Right atrium auricular region (tissue), 2 donors: ENCODE measurements around the gene RIPOR3. TPM values are rescaled to one million over a fixed set of nuclear protein-coding genes. Genes with fewer than 3 reads are reported as not detected.
A peak's percentile ranks its signal among the peaks of the same experiment; 100 is the strongest.
"Not testable (repeated sequence)": the region's sequence is repeated elsewhere in the genome, so short reads cannot be mapped to it uniquely, and the experiment has no call there.

Experiments used
- DNase-seq: peaks from one replicate; pipeline ENCODE4 v3.0.0-alpha.2; 2019; ENCODE audit warnings: low spot score
- H3K27ac ChIP-seq, 2 donors: fragments of 200-600 bp; sonication (generic); 1 replicate in 1 of 2; 2 replicates in 1 of 2; pipeline ENCODE4 v1.5.1; 2016 to 2019
- H3K27me3 ChIP-seq, 2 donors: fragments of 200-600 bp; sonication (generic); one replicate each; pipeline versions ENCODE4 v1.5.1 to v1.6.0; 2017 to 2019
- H3K36me3 ChIP-seq: fragments of 200-600 bp; sonication (generic); one replicate; pipeline ENCODE4 v1.5.1; 2016
- H3K4me1 ChIP-seq, 2 donors: fragments of 200-600 bp; sonication (generic); one replicate each; pipeline versions ENCODE4 v1.5.1 to v1.6.0; 2017 to 2019
- H3K4me3 ChIP-seq, 2 donors: fragments of 200-600 bp; sonication (generic); 1 replicate in 1 of 2; 2 replicates in 1 of 2; pipeline ENCODE4 v1.5.1; 2017 to 2019; ENCODE audit warnings: mild to moderate bottlenecking in 1 of 2, moderate library complexity in 1 of 2
- H3K9me3 ChIP-seq, 2 donors: fragments of 200-600 bp; sonication (generic); one replicate each; pipeline ENCODE4 v1.5.1; 2019
- total RNA-seq, 2 donors: library from RNA; depleted of rRNA; stranded (reverse); fragments of >200 nt; gene quantifications; one replicate each; pipeline ENCODE4 v1.1.0, GENCODE V29; 2016
- TF ChIP-seq, protein P1 (sequence below), 2 donors: fragments of 200-600 bp; sonication (generic); IDR thresholded peaks; one replicate each; pipeline ENCODE4 v1.5.1; 2019; ENCODE audit warnings: antibody characterized with exemption in 2 of 2

RIPOR3 gene
- total RNA-seq, 2 donors from 2014 or later, result 2.9 to 4.7 TPM

DNA sequence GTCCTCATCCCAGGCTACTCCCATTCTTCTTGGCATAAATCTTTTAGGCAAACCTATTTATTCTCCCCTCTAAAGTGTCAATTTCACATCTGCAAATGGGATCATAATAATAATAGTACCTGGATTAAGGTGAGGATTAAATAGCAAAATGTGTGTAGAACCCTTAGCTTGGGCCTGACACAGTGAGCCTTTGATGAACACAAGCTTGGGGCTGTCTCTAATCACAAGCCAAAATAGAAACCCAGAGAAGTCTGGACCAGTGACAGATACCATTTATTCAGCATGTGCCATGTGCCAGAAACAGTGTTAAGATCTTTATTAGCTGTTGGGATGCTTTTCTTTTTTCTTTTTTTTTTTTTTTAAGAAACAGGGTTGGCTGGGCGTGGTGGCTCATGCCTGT lies 25.2 kb upstream of the RIPOR3 start:
- no peaks in the 10 kb centered on the region for H3K9me3 ChIP-seq
- no peak overlapping the region for H3K27ac ChIP-seq
- no peak overlapping the region for H3K4me3 ChIP-seq
- no peak for DNase-seq
- H3K36me3 ChIP-seq, result no peaks in the 10 kb centered on the region
- H3K4me1 ChIP-seq, result peaks cover 0 to 8% of the 10 kb centered on the region in 2 donors
- TF ChIP-seq, protein P1, sequence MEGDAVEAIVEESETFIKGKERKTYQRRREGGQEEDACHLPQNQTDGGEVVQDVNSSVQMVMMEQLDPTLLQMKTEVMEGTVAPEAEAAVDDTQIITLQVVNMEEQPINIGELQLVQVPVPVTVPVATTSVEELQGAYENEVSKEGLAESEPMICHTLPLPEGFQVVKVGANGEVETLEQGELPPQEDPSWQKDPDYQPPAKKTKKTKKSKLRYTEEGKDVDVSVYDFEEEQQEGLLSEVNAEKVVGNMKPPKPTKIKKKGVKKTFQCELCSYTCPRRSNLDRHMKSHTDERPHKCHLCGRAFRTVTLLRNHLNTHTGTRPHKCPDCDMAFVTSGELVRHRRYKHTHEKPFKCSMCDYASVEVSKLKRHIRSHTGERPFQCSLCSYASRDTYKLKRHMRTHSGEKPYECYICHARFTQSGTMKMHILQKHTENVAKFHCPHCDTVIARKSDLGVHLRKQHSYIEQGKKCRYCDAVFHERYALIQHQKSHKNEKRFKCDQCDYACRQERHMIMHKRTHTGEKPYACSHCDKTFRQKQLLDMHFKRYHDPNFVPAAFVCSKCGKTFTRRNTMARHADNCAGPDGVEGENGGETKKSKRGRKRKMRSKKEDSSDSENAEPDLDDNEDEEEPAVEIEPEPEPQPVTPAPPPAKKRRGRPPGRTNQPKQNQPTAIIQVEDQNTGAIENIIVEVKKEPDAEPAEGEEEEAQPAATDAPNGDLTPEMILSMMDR (IDR thresholded peaks at IDR 0.05), result no peak
- no peaks in the 10 kb centered on the region for H3K27me3 ChIP-seq

DNA sequence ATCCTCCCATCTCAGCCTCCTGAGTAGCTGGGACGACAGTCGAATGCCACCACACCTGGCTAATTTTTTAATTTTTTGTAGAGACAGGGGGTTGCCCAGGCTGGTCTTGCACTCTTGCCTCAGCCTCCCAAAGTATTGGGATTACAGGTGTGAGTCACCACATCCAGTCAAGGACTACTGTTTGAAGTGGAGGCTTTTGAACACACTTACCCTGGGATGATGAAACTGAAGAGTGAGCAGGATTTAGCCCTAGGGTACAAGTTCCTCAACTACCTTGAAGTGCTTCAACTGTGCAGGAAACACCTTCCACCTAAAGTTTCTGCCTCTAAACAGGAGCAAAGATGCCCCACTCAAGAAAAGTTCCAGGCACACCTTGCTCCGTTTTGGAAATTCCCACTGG lies 24.4 kb upstream of the RIPOR3 start:
- Histone ChIP-seq H3K4me1 (peaks cover 0 to 8% of the 10 kb centered on the region in 2 donors), H3K9me3 (no peaks in the 10 kb centered on the region), H3K27ac (no peak overlapping the region), H3K36me3 (no peaks in the 10 kb centered on the region), H3K27me3 (no peaks in the 10 kb centered on the region), H3K4me3 (no peak overlapping the region)
- TF ChIP-seq, protein P1 (IDR thresholded peaks at IDR 0.05), result no peak
- no peak for DNase-seq

- not testable (repeated sequence) for H3K27me3 ChIP-seq, H3K36me3 ChIP-seq, H3K9me3 ChIP-seq, DNase-seq, H3K4me3 ChIP-seq, H3K27ac ChIP-seq, H3K4me1 ChIP-seq
Measured at GRCh38 chr20:50714426-50714825, 23.1 kb upstream of the RIPOR3 start.

GRCh38 chr20:50713657-50714101 lies 22.3 kb upstream of the RIPOR3 start:
- Histone ChIP-seq H3K4me3 (no peak overlapping the region), H3K27me3 (no peaks in the 10 kb centered on the region), H3K9me3 (no peaks in the 10 kb centered on the region), H3K36me3 (no peaks in the 10 kb centered on the region), H3K4me1 (peaks cover 0 to 8% of the 10 kb centered on the region in 2 donors), H3K27ac (no peak overlapping the region)
- TF ChIP-seq, protein P1 (IDR thresholded peaks at IDR 0.05), result peak; percentile 17 to 58
- no peak for DNase-seq

- Histone ChIP-seq H3K4me1 (peaks cover 0 to 8% of the 10 kb centered on the region in 2 donors), H3K27ac (no peak overlapping the region), H3K9me3 (no peaks in the 10 kb centered on the region), H3K27me3 (no peaks in the 10 kb centered on the region), H3K36me3 (no peaks in the 10 kb centered on the region), H3K4me3 (no peak overlapping the region)
- no peak for DNase-seq
- TF ChIP-seq, protein P1 (IDR thresholded peaks at IDR 0.05), result no peak
Measured at GRCh38 chr20:50712771-50713656, 21.7 kb upstream of the RIPOR3 start.

DNA sequence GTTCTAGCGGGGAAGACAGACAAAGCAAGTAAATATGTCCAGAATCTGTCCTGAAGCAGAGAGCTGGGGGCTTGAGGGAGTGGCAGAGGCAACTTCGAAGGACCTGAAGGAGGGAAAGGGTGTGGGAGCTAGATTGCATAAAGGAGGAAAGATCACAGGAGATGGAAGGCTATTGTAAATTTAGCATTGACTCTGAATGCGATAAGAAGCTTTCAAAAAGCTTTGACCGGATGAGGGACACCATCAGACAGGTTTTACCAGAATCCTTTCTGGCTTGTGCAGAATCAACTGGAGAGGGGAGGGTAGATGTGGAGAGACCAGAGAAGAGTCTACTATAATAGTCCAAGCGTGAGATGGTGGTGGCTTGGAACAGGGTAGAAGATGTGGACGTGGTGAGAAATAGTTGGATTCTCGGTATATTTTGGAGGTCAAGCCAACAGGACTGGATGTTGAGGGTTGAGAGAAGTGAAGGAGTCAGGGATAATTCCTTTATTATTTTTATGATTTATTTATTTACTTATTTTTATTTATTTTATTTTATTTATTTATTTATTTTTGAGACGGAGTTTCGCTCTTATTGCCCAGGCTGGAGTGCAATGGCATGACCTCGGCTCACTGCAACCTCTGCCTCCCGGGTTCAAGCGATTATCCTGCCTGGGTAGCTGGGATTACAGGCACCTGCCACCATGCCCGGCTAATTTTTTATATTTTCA lies 19.9 kb upstream of the RIPOR3 start:
- Histone ChIP-seq H3K27me3 (no peaks in the 10 kb centered on the region), H3K4me1 (peaks cover 0 to 8% of the 10 kb centered on the region in 2 donors), H3K36me3 (no peaks in the 10 kb centered on the region), H3K27ac (no peak overlapping the region), H3K9me3 (no peaks in the 10 kb centered on the region), H3K4me3 (no peak overlapping the region)
- DNase-seq, result no peak
- TF ChIP-seq, protein P1 (IDR thresholded peaks at IDR 0.05), result no peak
